HG03196 (cell line): Measurements from ENCODE around the gene SIL1.
"Not testable (repeated sequence)": the region's sequence is repeated elsewhere in the genome, so short reads cannot be mapped to it uniquely, and the experiment has no call there.

ENCODE experiments used
- ATAC-seq: cut with Tn5 transposase; IDR thresholded peaks from one replicate; pipeline ENCODE4 v1.9.1; 2021; ENCODE audit not compliant: unreplicated experiment

Gene SIL1

DNA sequence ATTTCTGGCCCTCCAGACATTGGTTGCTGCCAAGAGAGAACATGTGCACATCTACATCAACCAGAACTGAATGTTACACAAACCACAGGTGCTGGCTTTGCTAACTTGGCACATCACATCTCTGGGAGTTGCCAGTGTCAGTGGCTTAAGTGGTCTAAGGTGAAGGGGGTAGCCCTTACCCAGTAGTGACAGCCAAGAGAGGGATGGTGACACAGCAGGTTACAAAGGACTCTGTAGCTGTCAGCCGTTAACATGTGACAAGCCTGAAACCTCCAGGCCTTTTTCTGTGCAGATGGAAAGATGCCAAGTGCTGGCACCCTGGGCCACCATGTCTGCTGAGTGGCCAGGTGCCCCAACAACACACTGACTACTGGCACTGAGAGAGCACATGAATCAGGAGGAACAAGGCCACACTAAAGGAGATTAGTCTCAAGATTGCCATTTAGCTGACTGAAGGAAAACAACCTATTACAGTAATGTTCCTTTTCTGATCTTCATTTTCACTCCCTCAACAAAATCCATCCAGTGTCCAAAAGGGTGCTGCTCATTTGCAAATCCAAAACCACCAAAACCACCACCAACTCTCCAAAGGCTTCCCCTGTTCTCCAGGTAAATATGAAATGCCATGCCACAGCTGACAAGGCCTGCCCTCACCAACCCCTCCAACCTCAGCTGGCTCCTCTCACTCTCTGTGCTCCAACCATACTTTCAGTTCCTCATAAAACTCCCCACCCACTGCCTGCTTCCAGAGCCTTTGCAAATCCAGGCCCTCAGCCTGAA is 20.2 kb downstream of the SIL1 start:
- ATAC-seq, result no peak

GRCh38 chr5:139177281-139177680 is 20.9 kb downstream of the SIL1 start:
- not testable (repeated sequence) for ATAC-seq

DNA sequence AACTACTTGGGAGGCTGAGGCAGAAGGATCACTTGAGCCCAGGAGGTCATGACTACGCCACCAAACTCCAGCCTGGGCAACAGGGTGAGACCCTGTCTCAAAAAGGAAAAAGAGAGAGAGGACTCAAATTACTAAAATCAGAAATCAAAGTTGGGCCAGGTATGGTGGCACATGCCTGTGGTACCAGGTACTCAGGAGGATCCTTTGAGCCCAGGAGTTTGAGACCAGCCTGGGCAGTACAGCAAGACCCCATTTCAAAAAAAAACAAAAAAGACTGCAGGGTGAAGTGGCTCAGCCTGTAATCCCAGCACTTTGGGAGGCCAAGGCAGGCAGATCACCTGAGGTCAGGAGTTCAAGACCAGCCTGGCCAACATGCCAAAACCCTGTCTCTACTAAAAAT is 23.8 kb downstream of the SIL1 start:
- not testable (repeated sequence) for ATAC-seq

DNA sequence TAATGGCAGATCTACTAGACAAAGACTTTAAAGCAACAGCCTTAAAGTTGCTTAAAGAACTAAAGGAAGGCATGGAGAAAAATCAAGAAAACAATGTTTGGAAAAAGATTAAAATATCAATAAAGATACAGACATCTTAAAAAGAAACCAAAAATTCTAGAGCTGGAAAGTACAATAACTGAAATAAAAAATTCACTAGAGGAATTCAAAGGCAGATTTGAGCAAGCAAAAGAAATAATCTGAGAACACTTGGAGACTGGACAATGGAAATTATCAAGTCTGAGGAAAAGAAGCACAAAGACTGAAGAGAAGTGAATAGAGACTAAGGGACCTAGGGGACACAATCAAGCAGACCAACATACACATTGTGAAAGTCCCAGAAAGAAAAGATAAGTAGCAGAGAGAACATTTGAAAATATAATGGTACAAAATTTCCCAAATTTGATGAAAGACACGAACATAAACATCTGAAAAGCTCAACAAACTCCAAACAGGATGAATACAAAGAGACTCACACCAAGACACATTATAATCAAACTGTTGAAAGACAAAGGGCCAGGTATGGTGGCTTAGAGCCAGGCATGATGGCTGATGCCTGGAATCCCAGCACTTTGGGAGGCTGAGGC is 26.3 kb downstream of the SIL1 start:
- ATAC-seq, result no peak

- no peak for ATAC-seq
Observed at GRCh38 chr5:139167952-139168720, 30.0 kb downstream of the SIL1 start.

DNA sequence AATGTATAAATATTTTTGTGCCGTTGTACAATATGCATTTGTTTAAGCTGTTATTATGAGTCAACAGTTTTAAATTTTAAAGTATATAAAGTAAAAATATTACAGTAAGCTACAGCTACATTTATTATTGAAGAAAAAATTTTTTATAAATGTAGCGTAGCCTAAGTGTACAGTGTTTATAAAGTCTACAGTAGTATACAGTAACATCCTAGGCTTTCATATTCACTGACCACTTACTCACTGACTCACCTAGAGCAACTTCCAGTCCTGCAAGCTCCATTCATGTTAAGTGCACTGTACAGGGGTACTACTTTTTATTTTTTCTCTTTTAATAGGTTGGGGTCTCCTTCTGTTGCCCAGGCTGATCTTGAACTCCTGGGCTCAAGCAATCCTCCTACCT is 30.6 kb downstream of the SIL1 start:
- no peak for ATAC-seq

- no peak for ATAC-seq
Observed at GRCh38 chr5:139167063-139167462, 31.1 kb downstream of the SIL1 start.

- ATAC-seq, result not testable (repeated sequence)
Observed at GRCh38 chr5:139164897-139165296, 33.3 kb downstream of the SIL1 start.

- ATAC-seq, result no peak
Observed at GRCh38 chr5:139164020-139164419, 34.1 kb downstream of the SIL1 start.

DNA sequence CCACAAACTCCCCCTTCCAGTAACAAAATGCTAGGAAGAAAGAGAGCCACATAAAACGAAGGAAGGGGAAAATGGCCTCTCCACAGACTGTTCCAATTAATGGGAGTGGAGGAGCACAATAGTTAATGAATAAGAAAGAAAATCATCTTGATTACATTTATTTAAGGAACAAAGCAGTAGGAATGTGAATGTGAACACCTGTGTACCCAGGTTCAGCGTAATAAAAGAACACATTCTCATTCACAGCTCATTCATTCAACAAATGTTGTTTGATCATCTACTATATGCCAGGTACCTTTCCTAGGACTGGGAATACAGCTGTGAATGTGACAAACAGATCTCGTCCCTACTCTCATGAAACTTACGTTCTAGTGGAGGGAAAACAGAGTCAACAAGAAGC is 35.7 kb downstream of the SIL1 start:
- ATAC-seq, result no peak

DNA sequence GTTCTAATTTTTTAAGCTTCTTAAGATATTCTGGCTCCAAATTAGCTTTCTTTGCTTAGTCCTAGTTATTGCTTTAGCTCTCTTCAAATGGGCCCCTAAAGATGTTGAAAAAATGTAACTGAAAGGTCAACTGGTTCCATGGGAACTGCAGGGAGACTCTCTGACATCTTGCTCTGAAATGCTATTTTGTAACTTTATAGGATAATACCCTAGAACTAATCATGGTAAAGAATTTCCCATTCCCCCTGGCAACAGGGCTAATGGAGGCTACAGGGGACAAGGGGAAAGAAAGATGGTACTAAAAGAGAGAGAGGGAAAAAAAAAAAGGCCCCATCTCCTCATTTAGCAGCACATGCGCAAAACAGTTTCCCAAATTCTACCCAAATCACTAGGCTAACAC is 39.4 kb downstream of the SIL1 start:
- no peak for ATAC-seq

DNA sequence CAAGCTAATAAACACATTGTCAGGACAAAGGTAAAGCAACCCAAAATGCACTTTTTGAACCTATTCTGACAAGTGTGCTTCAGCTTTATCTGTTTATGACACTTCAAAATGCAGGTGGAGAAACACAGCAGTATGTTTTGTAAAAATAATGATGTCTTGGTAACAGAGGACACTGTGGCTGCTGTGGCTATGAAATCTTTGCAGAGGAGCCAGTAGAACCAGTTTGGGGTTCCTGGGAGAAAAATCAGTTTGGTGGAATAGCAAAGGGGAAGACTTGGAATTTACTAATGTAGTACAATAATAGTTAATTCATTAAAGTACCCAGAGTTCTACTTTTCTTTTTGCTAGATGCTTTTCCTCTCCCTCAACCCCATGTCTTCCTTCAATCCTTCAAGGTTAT is 40.6 kb downstream of the SIL1 start:
- no peak for ATAC-seq

DNA sequence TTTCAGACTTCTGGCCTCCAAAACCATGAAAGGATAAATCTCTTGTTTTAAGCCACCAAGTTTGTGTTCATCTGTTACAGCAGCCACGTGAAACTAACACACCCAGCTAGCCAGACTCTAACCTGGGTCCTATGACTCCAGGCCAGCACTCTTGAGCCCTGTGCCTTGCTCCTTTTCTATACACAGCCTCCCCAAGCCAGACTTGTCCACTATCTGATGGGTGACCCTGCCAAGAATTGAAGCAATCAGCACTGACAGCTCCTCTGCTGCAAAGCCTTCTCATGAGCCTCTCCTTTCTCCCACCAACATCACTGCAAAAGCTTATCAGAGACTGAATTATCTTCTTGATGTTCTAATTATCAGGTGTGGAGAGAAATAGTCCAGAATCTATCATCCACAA is 41.4 kb downstream of the SIL1 start:
- ATAC-seq, result no peak

DNA sequence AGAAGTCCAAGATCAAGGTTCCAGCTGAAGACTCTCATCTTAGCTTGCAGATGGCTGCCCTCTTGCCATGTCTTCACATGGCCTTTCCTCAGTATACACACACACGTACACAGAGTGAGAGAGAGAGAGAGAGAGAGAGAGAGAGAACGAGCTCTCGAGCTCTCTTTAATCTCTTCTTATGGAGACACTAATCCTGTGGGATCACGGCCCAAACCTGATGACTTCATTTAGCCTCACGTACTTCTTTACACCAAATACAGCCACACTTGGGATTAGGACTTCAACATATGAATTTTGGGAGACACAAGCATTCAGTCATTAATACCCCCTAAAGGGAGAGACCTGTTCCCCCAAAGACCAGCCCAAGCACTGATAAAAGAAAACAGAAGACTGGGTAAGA is 42.8 kb downstream of the SIL1 start:
- ATAC-seq, result no peak

GRCh38 chr5:139151902-139152301 is 46.3 kb downstream of the SIL1 start:
- ATAC-seq, result no peak

DNA sequence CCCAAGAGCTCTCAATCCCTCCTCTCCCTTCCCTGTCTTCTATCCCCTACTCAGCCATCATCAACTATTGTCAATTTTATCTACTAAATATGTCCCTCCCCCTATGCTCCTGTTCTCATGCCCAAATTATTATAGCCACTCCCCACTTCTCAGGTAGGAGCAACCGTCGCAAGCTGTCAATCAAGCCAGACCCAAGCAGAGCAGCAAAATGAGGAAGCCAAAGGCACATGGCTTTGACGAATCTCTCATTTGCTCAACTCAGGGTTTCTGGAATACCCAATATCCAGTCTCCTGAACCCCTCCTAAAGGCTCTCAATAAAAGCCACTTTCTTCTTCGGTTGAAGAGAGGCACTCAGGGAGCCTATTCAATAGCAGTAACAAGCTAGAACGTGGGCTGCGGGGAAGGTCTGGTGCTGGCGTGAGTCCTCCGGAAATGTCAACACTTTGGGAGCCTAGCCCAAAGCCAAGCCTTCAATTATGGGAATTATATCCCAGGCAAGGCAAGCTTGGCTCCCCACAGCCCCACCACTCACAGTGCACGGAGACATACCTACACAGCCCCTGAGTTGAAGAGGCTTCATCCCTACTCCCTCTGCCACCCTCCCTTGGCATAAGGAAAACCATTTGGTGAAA is 47.7 kb downstream of the SIL1 start:
- ATAC-seq, result no peak

GRCh38 chr5:139149477-139150199 is 48.5 kb downstream of the SIL1 start:
- ATAC-seq, result no peak

DNA sequence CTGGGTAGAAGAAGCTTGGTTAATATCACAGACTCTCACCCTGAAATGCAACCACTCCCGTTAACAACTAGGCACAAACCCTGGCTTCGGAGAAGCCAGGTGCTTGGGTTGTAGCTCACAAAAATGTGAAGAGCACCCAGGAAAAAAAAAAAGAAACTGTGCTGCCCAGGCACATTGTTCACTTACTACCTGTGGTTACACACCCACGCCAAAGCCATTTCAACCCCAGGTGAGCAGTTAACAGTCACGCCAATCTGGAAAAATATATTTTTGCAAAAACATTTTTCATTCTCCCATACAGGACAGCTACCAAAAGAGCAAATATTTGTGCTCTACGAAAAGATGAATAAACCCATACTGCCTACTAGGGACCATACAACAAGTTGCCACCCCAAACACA is 49.2 kb downstream of the SIL1 start:
- ATAC-seq, result no peak

GRCh38 chr5:139148306-139148705 is 49.9 kb downstream of the SIL1 start:
- ATAC-seq, result no peak

GRCh38 chr5:139147483-139148087 is 50.6 kb downstream of the SIL1 start:
- no peak for ATAC-seq
